ENCODE results near the gene IMPG2.

DNA sequence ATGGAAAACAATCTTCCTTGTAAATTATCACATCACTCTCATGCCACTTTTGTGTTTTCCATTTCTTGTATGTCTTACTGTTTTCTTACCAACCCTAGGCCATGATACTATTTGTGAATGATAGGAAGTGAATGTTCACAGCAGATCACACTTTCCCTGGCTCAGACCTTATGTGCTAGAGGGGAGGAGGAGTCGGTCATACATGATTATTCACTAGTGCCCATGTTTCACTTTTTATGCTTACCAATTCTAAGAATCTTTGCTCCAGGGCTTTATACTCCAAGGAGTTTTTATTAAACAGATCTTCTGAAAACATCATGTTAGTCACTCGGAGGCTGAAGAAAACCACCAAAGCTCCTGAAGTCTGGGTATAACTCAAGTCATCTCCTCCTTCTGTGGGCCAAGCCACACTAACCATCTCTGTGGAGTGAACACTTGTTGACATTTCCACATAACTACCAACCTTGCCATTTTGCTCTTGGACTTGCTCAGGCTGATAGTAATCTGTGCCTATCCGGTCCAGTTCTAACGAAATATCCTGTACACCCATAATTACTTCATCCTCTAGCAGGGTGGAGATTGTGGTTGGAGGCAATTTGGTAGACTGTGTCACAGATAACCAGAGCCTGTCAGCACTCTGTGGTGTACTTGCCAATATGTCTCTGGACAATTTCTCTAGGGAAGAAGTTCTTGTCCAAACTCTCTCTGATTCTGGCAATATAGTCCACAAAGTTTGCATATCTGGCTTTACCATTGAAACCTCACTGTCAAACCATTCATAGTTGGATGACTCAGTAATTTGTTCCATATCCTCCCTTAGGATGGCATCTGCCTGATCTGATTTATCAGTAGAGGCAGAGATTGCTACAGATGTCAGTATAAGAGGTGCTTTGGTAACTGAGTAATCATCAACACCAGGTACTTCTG is 76.8 kb downstream of the IMPG2 start:
- no peak for TF ChIP-seq EZH2 (IDR thresholded peaks at IDR 0.05; ENCODE audit: insufficient read depth, low read length)
- TF ChIP-seq, protein P1, sequence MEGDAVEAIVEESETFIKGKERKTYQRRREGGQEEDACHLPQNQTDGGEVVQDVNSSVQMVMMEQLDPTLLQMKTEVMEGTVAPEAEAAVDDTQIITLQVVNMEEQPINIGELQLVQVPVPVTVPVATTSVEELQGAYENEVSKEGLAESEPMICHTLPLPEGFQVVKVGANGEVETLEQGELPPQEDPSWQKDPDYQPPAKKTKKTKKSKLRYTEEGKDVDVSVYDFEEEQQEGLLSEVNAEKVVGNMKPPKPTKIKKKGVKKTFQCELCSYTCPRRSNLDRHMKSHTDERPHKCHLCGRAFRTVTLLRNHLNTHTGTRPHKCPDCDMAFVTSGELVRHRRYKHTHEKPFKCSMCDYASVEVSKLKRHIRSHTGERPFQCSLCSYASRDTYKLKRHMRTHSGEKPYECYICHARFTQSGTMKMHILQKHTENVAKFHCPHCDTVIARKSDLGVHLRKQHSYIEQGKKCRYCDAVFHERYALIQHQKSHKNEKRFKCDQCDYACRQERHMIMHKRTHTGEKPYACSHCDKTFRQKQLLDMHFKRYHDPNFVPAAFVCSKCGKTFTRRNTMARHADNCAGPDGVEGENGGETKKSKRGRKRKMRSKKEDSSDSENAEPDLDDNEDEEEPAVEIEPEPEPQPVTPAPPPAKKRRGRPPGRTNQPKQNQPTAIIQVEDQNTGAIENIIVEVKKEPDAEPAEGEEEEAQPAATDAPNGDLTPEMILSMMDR (IDR thresholded peaks at IDR 0.05; ENCODE audit: insufficient read depth, low read depth, low read length): no peak

Measured in astrocyte (in vitro differentiated cells and primary cell).